ENCODE measurements around the gene STARD3NL. TPM values are rescaled to one million over a fixed set of nuclear protein-coding genes. Genes with fewer than 3 reads are reported as not detected.
"Not testable (repeated sequence)": the region's sequence is repeated elsewhere in the genome, so short reads cannot be mapped to it uniquely, and the experiment has no call there.

The STARD3NL gene
- polyA plus RNA-seq, 3 donors, result 36.6 to 100 (median 86.8) TPM

DNA sequence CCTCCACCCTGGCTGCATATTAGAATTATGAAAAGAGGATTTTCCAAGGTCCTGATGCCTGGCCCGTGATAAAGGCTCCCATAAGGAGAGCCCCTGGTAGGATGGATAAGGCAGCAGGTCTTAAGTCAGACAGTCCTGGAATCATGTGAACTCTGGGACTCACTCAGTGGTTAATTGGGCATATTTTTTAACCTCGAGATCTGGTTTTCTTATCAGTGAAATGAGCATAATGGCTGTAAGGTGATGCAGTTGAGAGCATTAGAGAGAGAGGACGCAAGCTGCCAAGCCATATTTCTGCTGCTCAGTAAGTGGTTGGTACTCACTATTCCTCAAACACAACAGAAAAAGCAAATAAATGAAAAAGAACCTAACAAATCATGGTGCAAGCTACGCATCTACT is 57.6 kb downstream of the STARD3NL start:
- Mint-ChIP-seq H3K27ac (no peak overlapping the region), H3K4me3 (no peak overlapping the region), H3K9me3 (no peaks in the 10 kb centered on the region), H3K27me3 (ENCODE audit: low read depth in 3 of 3) (no peaks in the 10 kb centered on the region), H3K4me1 (peaks cover 39% of the 10 kb centered on the region), H3K36me3 (peaks cover 12 to 15% of the 10 kb centered on the region in 2 donors)
- no peak overlapping the region for H3K4me2 ChIP-seq (replicated peaks; ENCODE audit: extremely low read depth, low read length, poor library complexity, severe bottlenecking)
- TF ChIP-seq, protein P1, sequence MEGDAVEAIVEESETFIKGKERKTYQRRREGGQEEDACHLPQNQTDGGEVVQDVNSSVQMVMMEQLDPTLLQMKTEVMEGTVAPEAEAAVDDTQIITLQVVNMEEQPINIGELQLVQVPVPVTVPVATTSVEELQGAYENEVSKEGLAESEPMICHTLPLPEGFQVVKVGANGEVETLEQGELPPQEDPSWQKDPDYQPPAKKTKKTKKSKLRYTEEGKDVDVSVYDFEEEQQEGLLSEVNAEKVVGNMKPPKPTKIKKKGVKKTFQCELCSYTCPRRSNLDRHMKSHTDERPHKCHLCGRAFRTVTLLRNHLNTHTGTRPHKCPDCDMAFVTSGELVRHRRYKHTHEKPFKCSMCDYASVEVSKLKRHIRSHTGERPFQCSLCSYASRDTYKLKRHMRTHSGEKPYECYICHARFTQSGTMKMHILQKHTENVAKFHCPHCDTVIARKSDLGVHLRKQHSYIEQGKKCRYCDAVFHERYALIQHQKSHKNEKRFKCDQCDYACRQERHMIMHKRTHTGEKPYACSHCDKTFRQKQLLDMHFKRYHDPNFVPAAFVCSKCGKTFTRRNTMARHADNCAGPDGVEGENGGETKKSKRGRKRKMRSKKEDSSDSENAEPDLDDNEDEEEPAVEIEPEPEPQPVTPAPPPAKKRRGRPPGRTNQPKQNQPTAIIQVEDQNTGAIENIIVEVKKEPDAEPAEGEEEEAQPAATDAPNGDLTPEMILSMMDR (IDR thresholded peaks at IDR 0.05), result no peak
- no peaks in the 10 kb centered on the region for H3K79me2 ChIP-seq (ENCODE audit: insufficient read depth, low read length)
- no peaks in the 10 kb centered on the region for H3K36me3 ChIP-seq (replicated peaks in 1 of 2; ENCODE audit: control insufficient read depth in 1 of 2, insufficient read depth in 2 of 2, low read length in 2 of 2)
- 100% methylated on average over 1 of the region's 4 CpGs for WGBS (ENCODE audit: insufficient coverage)
- H3K27me3 ChIP-seq (ENCODE audit: control insufficient read depth in 2 of 2, insufficient read depth in 2 of 2, low read length in 2 of 2), result no peaks in the 10 kb centered on the region
- DNase-seq, result no peak
- no peaks in the 10 kb centered on the region for H4K20me1 ChIP-seq (ENCODE audit: insufficient read depth, low read length)
- H3K9me3 ChIP-seq (replicated peaks in 1 of 2; ENCODE audit: control insufficient read depth in 1 of 2, insufficient read depth in 1 of 2, low read length in 2 of 2), result no peaks in the 10 kb centered on the region
- no peak overlapping the region for H2AFZ ChIP-seq (ENCODE audit: insufficient read depth, low read depth, low read length, poor library complexity, severe bottlenecking)
- H3K4me1 ChIP-seq (ENCODE audit: control insufficient read depth in 1 of 2, insufficient read depth in 2 of 2, low read length in 2 of 2), result peaks cover 14 to 33% of the 10 kb centered on the region in 2 donors
- H3K9ac ChIP-seq (ENCODE audit: insufficient read depth, low read length, poor library complexity, severe bottlenecking), result no peak overlapping the region
- no peak overlapping the region for H3K27ac ChIP-seq (ENCODE audit: low read depth in 1 of 2, low read length in 2 of 2)
- H3K4me3 ChIP-seq (replicated peaks in 1 of 3; ENCODE audit: low read depth in 2 of 3, low read length in 3 of 3), result no peak overlapping the region
- intact Hi-C loops (cut with micrococcal nuclease), result no loop called here

DNA sequence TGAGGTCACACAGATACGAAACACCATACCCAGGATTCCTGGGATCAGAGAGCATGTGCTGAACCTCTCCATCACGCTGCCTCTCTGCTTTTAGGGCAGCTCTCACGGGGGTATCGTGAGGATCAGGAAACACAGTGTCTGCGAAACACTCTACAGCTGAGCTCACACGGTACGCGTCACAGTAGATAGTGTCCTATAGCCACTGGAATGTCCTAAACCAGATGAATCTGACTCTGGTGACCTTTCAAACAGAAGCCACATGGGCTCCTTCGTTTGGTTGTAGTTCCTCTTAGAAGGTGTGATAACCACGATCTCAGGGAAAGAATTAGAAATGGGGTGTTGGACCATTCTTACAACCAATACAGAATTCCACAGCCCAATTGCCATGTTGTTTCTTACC is 61.1 kb downstream of the STARD3NL start:
- H4K20me1 ChIP-seq (ENCODE audit: insufficient read depth, low read length); H3K4me2 ChIP-seq (replicated peaks; ENCODE audit: extremely low read depth, low read length, poor library complexity, severe bottlenecking); H3K9ac ChIP-seq (ENCODE audit: insufficient read depth, low read length, poor library complexity, severe bottlenecking); H3K9me3 ChIP-seq (replicated peaks in 1 of 2; ENCODE audit: control insufficient read depth in 1 of 2, insufficient read depth in 1 of 2, low read length in 2 of 2); H3K27ac Mint-ChIP-seq; H2AFZ ChIP-seq (ENCODE audit: insufficient read depth, low read depth, low read length, poor library complexity, severe bottlenecking); H3K36me3 Mint-ChIP-seq; H3K9me3 Mint-ChIP-seq; DNase-seq; H3K79me2 ChIP-seq (ENCODE audit: insufficient read depth, low read length); H3K36me3 ChIP-seq (replicated peaks in 1 of 2; ENCODE audit: control insufficient read depth in 1 of 2, insufficient read depth in 2 of 2, low read length in 2 of 2); H3K27me3 Mint-ChIP-seq (ENCODE audit: low read depth in 3 of 3); H3K4me3 Mint-ChIP-seq; H3K27me3 ChIP-seq (ENCODE audit: control insufficient read depth in 2 of 2, insufficient read depth in 2 of 2, low read length in 2 of 2); H3K27ac ChIP-seq (ENCODE audit: low read depth in 1 of 2, low read length in 2 of 2); intact Hi-C loops (cut with micrococcal nuclease); H3K4me3 ChIP-seq (replicated peaks in 1 of 3; ENCODE audit: low read depth in 2 of 3, low read length in 3 of 3): not testable (repeated sequence)
- WGBS (ENCODE audit: insufficient coverage), result 100% methylated on average over 2 of the region's 10 CpGs
- H3K4me1 Mint-ChIP-seq, result peaks cover 25% of the 10 kb centered on the region
- peaks cover 3 to 20% of the 10 kb centered on the region in 2 donors for H3K4me1 ChIP-seq (ENCODE audit: control insufficient read depth in 1 of 2, insufficient read depth in 2 of 2, low read length in 2 of 2)
